ENCODE results near the gene ZNF552. TPM values are rescaled to one million over a fixed set of nuclear protein-coding genes. Genes with fewer than 3 reads are reported as not detected.

ZNF552 gene
- total RNA-seq, 1 experiment from 2014 or later, result 9.2 TPM

DNA sequence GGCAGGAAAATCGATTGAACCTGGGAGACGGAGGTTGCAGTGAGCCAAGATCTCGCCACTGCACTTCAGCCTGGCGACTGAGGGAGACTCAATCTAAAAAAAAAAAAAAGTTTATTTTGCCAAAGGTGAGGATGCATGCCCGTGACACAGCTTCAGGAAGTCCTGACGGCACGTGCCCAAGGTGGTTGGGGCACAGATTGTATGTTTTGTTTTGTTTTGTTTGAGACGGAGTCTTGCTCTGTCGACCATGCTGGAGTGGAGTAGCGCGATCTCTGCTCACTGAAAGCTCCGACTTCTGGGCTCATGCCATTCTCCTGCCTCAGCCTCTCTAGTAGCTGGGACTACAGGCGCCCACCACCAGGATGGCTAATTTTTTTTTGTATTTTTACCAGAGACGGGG is 3.3 kb upstream of the ZNF552 start:
- Histone ChIP-seq H2BK20ac (ENCODE audit: low read depth, low read length, poor library complexity, severe bottlenecking) (no peak overlapping the region), H3K79me2 (ENCODE audit: insufficient read depth, low read length) (peaks cover 25% of the 10 kb centered on the region; the same call in 1 of the 2 replicates), H3K23me2 (ENCODE audit: insufficient read length, low read depth, low read length, poor library complexity, severe bottlenecking) (peaks cover 14% of the 10 kb centered on the region), H3K56ac (ENCODE audit: insufficient read length, low read depth, low read length) (no peak overlapping the region), H3K9ac (ENCODE audit: extremely low read depth, insufficient read length, low read length) (no peak overlapping the region), H4K91ac (ENCODE audit: insufficient read length, low read depth, low read length) (no peak overlapping the region), H3K18ac (ENCODE audit: insufficient read length, low read depth, low read length) (no peak overlapping the region), H3K14ac (ENCODE audit: insufficient read depth, low read length) (no peak overlapping the region), H2BK5ac (ENCODE audit: insufficient read length, low read length) (no peak overlapping the region), H4K20me1 (ENCODE audit: control insufficient read depth, insufficient read depth, insufficient read length) (no peaks in the 10 kb centered on the region), H4K5ac (ENCODE audit: insufficient read length, low read depth, low read length) (no peak overlapping the region), H3K4me1 (ENCODE audit: insufficient read depth, low read length) (no peaks in the 10 kb centered on the region; the same call in 1 of the 2 replicates), H2AFZ (ENCODE audit: low read length) (no peak overlapping the region), H3K4ac (ENCODE audit: low read depth, low read length) (no peak overlapping the region), H3K27ac (ENCODE audit: insufficient read length, low read depth, low read length) (no peak overlapping the region), H3K9me3 (ENCODE audit: control insufficient read depth, low read depth, low read length) (no peaks in the 10 kb centered on the region), H3K23ac (ENCODE audit: insufficient read length, low read depth, low read length) (no peak overlapping the region), H2BK120ac (ENCODE audit: low read depth, low read length, poor library complexity, severe bottlenecking) (no peak overlapping the region), H3K27me3 (ENCODE audit: insufficient read depth, low read length) (no peaks in the 10 kb centered on the region), H2BK15ac (ENCODE audit: low read depth, low read length) (no peak overlapping the region), H4K8ac (replicated peaks; ENCODE audit: insufficient read length, low read depth, low read length) (no peak overlapping the region), H2BK12ac (ENCODE audit: insufficient read length, low read depth, low read length) (no peak overlapping the region), H3T11ph (ENCODE audit: low read length) (no peak overlapping the region), H2AK5ac (ENCODE audit: insufficient read length, low read length) (no peak overlapping the region), H3K4me2 (ENCODE audit: insufficient read depth, insufficient read length, low read length) (no peak overlapping the region), H3K79me1 (ENCODE audit: insufficient read depth, low read depth, low read length, poor library complexity, severe bottlenecking) (peaks cover under 1% of the 10 kb centered on the region)
- no CpG with 5 or more reads among the region's 14 CpGs for WGBS (ENCODE audit: extremely low coverage, insufficient read length, low lambda C conversion rate)
- Mint-ChIP-seq H3K36me3 (ENCODE audit: insufficient read depth in 1 of 3, low read depth in 3 of 3) (peaks cover 7 to 34% (median 28%) of the 10 kb centered on the region in 3 experiments), H3K4me3 (peak overlapping the region; percentile 96 to 98; a peak in 3 of 5 replicates), H3K9me3 (peaks cover 0 to 2% of the 10 kb centered on the region in 2 experiments; a peak in 1 of 5 replicates), H3K27ac (peak overlapping the region in 2 of 3 experiments; percentile 66 to 81; a peak in 4 of 7 replicates), H3K27me3 (ENCODE audit: low read depth) (no peaks in the 10 kb centered on the region), H3K4me1 (peaks cover 43 to 45% of the 10 kb centered on the region in 2 experiments)
- no peak for DNase-seq
- TF ChIP-seq, protein P1, sequence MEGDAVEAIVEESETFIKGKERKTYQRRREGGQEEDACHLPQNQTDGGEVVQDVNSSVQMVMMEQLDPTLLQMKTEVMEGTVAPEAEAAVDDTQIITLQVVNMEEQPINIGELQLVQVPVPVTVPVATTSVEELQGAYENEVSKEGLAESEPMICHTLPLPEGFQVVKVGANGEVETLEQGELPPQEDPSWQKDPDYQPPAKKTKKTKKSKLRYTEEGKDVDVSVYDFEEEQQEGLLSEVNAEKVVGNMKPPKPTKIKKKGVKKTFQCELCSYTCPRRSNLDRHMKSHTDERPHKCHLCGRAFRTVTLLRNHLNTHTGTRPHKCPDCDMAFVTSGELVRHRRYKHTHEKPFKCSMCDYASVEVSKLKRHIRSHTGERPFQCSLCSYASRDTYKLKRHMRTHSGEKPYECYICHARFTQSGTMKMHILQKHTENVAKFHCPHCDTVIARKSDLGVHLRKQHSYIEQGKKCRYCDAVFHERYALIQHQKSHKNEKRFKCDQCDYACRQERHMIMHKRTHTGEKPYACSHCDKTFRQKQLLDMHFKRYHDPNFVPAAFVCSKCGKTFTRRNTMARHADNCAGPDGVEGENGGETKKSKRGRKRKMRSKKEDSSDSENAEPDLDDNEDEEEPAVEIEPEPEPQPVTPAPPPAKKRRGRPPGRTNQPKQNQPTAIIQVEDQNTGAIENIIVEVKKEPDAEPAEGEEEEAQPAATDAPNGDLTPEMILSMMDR (conservative IDR thresholded peaks at IDR 0.05), result no peak

All from H9 (cell line).